Retinal pigment epithelial cell (primary cell): ENCODE results near the gene LANCL3.
A peak's percentile ranks its signal among the peaks of the same experiment; 100 is the strongest.
"Not testable (repeated sequence)": the region's sequence is repeated elsewhere in the genome, so short reads cannot be mapped to it uniquely, and the experiment has no call there.

Experiments used
- DNase-seq: peaks from one replicate; pipeline ENCODE4 v3.0.0-alpha.2; 2010; ENCODE audit warnings: low read depth
- H3K4me3 ChIP-seq: 2 replicates; pipeline ENCODE4 v1.5.1; 2011; ENCODE audit warnings: mild to moderate bottlenecking, low read length, control low read depth, moderate library complexity
- CTCF ChIP-seq: conservative IDR thresholded peaks from 2 replicates; pipeline ENCODE4 v1.5.1; 2011; ENCODE audit warnings: low read depth, low read length, control low read depth, inconsistent platforms

The LANCL3 gene

GRCh38 chrX:37571426-37572107 lies at the start of gene LANCL3:
Gene LANCL3 (plus strand): TSS chrX:37571661. CDS start chrX:37571871, 210 bp downstream.
- not testable (repeated sequence) for DNase-seq
- H3K4me3 ChIP-seq = peak within 1 kb of the TSS; percentile 21

- H3K4me3 ChIP-seq, DNase-seq: not testable (repeated sequence)
These were observed 47.8 kb upstream of the LANCL3 start for GRCh38 chrX:37523673-37524072.

DNA sequence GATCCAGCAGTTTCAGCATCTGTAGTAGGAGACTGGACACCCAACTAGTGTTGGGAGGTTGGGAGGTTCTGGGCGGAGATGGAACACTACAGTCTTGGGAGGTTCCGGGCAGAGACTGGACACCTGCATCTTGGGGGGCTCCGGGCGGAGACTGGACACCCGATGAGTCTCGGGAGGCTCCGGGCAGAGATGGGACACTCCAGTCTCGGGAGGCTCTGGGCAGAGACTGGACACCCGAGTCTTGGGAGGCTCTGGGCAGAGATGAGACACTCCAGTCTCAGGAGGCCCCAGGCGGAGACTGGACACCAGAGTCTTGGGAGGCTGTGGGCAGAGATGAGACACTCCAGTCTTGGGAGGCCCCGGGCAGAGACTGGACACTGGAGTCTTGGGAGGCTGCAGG lies 29.5 kb upstream of the LANCL3 start:
- DNase-seq = no peak
- H3K4me3 ChIP-seq = no peak overlapping the region
- no peak for TF ChIP-seq CTCF

- TF ChIP-seq CTCF = no peak
- DNase-seq = no peak
- no peak overlapping the region for H3K4me3 ChIP-seq
These were observed 28.7 kb upstream of the LANCL3 start for GRCh38 chrX:37542791-37543190.

DNA sequence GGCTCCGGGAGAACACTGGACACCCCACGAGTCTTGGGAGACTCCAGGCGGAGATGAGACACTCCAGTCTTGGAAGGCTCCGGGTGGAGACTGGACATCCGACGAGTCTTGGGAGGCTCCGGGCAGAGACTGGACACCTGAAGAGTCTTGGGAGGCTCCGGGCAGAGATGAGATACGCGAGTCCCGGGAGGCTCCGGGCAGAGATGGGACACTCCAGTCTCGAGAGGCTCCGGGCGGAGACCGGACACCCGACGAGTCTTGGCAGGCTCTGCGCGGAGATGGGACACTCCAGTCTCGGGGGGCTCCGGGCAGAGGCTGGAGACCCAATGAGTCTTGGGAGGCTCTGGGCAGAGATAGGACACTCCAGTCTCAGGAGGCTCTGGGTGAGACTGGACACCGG lies 28.1 kb upstream of the LANCL3 start:
- no peak for TF ChIP-seq CTCF
- no peak for DNase-seq
- no peak overlapping the region for H3K4me3 ChIP-seq

DNA sequence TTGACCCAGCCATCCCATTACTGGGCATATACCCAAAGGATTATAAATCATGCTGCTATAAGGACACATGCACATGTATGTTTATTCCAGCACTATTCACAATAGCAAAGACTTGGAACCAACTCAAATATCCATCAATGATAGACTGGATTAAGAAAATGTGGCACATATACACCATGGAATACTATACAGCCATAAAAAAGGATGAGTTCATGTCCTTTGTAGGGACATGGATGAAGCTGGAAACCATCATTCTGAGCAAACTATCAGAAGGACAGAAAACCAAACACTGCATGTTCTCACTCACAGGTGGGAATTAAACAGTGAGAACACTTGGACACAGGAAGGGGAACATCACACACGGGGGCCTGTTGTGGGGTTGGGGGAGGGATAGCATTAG lies 26.9 kb upstream of the LANCL3 start:
- not testable (repeated sequence) for H3K4me3 ChIP-seq, DNase-seq

DNA sequence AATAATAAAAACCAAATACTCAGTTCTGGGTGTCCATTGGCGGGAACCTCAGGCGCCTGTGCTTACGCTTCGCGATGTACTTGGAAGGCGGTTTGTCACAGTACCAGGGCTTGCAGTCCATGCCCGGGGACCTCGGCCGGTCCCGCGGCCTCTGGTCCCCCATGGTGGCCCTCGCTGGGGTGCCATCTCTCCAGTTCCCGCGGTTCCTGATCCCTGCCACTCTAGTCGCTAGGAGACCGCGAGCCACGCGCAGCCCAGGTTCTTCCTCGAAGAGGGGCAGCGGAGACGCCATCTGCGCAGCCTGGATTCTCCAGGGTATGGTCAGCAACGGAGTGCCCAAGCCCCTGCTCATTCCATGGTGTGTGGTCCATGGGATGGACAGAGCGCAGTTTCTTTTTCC lies 26.4 kb upstream of the LANCL3 start:
- no peak for TF ChIP-seq CTCF
- no peak overlapping the region for H3K4me3 ChIP-seq
- DNase-seq = no peak

DNA sequence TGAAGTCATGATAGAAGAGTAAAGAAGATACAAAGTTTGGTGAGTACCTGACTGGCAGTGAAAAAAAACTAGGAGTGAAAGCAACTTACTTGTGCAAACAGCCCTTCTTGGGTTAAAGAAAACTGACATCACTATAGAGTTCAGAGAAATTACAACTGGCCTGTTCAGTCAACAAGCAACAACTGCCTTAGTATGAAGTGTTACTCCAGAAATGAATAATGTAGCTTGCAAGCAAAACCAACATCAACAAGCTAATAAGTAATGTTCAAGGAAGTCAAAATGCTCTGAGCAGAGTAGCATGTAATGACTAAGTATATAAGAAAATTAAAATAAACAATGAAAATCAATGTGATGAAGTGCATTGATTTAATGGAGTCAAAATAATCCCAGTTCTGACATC lies 21.8 kb upstream of the LANCL3 start:
- not testable (repeated sequence) for H3K4me3 ChIP-seq, DNase-seq

DNA sequence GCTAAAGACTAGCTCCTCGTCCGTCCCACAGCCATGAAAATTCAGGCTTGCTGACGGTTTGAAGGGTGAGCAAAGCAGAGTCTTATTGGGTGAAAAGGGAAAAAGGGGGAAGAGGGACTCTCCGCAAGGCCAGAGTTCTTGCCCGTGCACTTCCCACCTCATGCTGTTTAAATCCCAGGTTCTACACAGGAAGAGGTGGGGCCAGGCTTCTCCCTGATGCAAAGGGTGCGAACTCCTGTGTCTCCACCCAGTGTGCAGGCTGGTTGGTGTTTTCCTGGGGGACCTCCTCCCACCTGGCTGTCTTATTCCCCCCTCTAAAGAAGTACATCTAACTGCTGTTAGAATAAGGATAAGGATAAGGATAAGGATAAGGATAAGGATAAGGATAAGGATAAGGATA lies 18.0 kb upstream of the LANCL3 start:
- no peak for DNase-seq
- H3K4me3 ChIP-seq = no peak overlapping the region
- TF ChIP-seq CTCF = no peak

- H3K4me3 ChIP-seq, DNase-seq: not testable (repeated sequence)
These were observed 6.2 kb upstream of the LANCL3 start for GRCh38 chrX:37565254-37565653.

DNA sequence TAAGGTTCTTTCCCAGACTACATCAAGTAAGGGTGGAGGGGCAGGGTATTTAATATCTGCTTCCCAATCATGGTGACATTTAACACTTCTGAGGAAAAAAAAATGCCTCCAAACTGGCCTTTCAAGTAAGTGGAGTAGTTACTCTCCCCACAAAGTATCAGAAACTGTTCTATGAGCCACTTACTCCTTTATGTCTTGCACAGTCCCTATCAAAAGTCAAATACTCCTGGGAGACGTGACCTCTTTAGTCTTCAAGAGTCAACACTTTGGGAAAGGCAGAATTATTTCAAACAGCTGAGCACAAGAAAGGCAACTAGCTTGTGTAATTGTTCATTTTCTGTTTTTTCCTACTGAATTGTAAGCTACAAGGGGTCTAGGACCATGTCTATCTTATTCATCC lies 1.1 kb upstream of the LANCL3 start:
- not testable (repeated sequence) for H3K4me3 ChIP-seq, DNase-seq
